ENCODE results near the gene SREBF1. TPM values are rescaled to one million over a fixed set of nuclear protein-coding genes. Genes with fewer than 3 reads are reported as not detected.
A peak's percentile ranks its signal among the peaks of the same experiment; 100 is the strongest.

The SREBF1 gene
- total RNA-seq, result 100 to 1,000 TPM; 192 to 209 TPM

- peaks cover 5 to 18% of the 10 kb centered on the region in 2 donors for H3K36me3 Mint-ChIP-seq (ENCODE audit: insufficient read depth in 2 of 2)
- H3K9me3 Mint-ChIP-seq, result no peaks in the 10 kb centered on the region
- DNase-seq (peak; percentile 80 to 87), ATAC-seq (replicated peaks in 1 of 2) (peak; percentile 50 to 51)
- H3K27ac Mint-ChIP-seq, result peak within 1 kb of the TSS; percentile 97
- peak within 1 kb of the TSS; percentile 95 to 97 for H3K4me3 Mint-ChIP-seq
- H3K27me3 Mint-ChIP-seq (ENCODE audit: low read depth), result no peaks in the 10 kb centered on the region
- peaks cover 77% of the 10 kb centered on the region for H3K4me1 Mint-ChIP-seq (ENCODE audit: low read depth)
These were observed at the start of gene SREBF1 for GRCh38 chr17:17836818-17837379. SREBF1 (minus strand) TSS chr17:17836986; CDS start chr17:17836817, 169 bp downstream.

- Mint-ChIP-seq H3K27me3 (ENCODE audit: low read depth) (no peaks in the 10 kb centered on the region), H3K4me3 (no peak overlapping the region), H3K9me3 (no peaks in the 10 kb centered on the region), H3K36me3 (ENCODE audit: insufficient read depth in 2 of 2) (no peaks in the 10 kb centered on the region), H3K27ac (no peak overlapping the region), H3K4me1 (ENCODE audit: low read depth) (no peaks in the 10 kb centered on the region)
- no peak for DNase-seq
- no peak for ATAC-seq (replicated peaks in 1 of 2)
These were observed 49.4 kb upstream of the SREBF1 start for GRCh38 chr17:17886226-17886625.

GRCh38 chr17:17884391-17885357 lies 47.9 kb upstream of the SREBF1 start:
- Mint-ChIP-seq H3K27me3 (ENCODE audit: low read depth) (no peaks in the 10 kb centered on the region), H3K4me1 (ENCODE audit: low read depth) (no peaks in the 10 kb centered on the region), H3K36me3 (ENCODE audit: insufficient read depth in 2 of 2) (no peaks in the 10 kb centered on the region)

GRCh38 chr17:17883801-17884200 lies 47.0 kb upstream of the SREBF1 start:
- Mint-ChIP-seq H3K9me3 (no peaks in the 10 kb centered on the region), H3K4me3 (no peak overlapping the region), H3K27me3 (ENCODE audit: low read depth) (no peaks in the 10 kb centered on the region), H3K27ac (no peak overlapping the region), H3K4me1 (ENCODE audit: low read depth) (no peaks in the 10 kb centered on the region), H3K36me3 (ENCODE audit: insufficient read depth in 2 of 2) (no peaks in the 10 kb centered on the region)
- no peak for DNase-seq
- no peak for ATAC-seq (replicated peaks in 1 of 2)

More at GRCh38 chr17:17884391-17885357, 47.9 kb upstream of the SREBF1 start:
- Mint-ChIP-seq H3K27ac (no peak overlapping the region), H3K9me3 (no peaks in the 10 kb centered on the region), H3K4me3 (no peak overlapping the region)
- DNase-seq (no peak), ATAC-seq (replicated peaks in 1 of 2) (no peak)

GRCh38 chr17:17882082-17882581 lies 45.3 kb upstream of the SREBF1 start:
- H3K9me3 Mint-ChIP-seq, result no peaks in the 10 kb centered on the region
- ATAC-seq (replicated peaks in 1 of 2) (no peak), DNase-seq (no peak)
- H3K36me3 Mint-ChIP-seq (ENCODE audit: insufficient read depth in 2 of 2), result peaks cover 0 to 1% of the 10 kb centered on the region in 2 donors
- no peaks in the 10 kb centered on the region for H3K4me1 Mint-ChIP-seq (ENCODE audit: low read depth)
- H3K27ac Mint-ChIP-seq, result no peak overlapping the region
- no peaks in the 10 kb centered on the region for H3K27me3 Mint-ChIP-seq (ENCODE audit: low read depth)
- no peak overlapping the region for H3K4me3 Mint-ChIP-seq

GRCh38 chr17:17880577-17881196 lies 43.9 kb upstream of the SREBF1 start:
- Mint-ChIP-seq H3K4me3 (no peak overlapping the region), H3K9me3 (no peaks in the 10 kb centered on the region), H3K27ac (no peak overlapping the region), H3K4me1 (ENCODE audit: low read depth) (no peaks in the 10 kb centered on the region), H3K27me3 (ENCODE audit: low read depth) (no peaks in the 10 kb centered on the region), H3K36me3 (ENCODE audit: insufficient read depth in 2 of 2) (peaks cover 0 to 1% of the 10 kb centered on the region in 2 donors)
- no peak for ATAC-seq (replicated peaks in 1 of 2)
- DNase-seq, result no peak

GRCh38 chr17:17877529-17878358 lies 41.0 kb upstream of the SREBF1 start:
- Mint-ChIP-seq H3K27ac (no peak overlapping the region), H3K27me3 (ENCODE audit: low read depth) (no peaks in the 10 kb centered on the region), H3K4me1 (ENCODE audit: low read depth) (no peaks in the 10 kb centered on the region), H3K4me3 (no peak overlapping the region), H3K36me3 (ENCODE audit: insufficient read depth in 2 of 2) (peaks cover 0 to 1% of the 10 kb centered on the region in 2 donors), H3K9me3 (no peaks in the 10 kb centered on the region)
- DNase-seq (no peak), ATAC-seq (replicated peaks in 1 of 2) (no peak)

- H3K4me3 Mint-ChIP-seq, result no peak overlapping the region
- H3K4me1 Mint-ChIP-seq (ENCODE audit: low read depth), result no peaks in the 10 kb centered on the region
- no peaks in the 10 kb centered on the region for H3K27me3 Mint-ChIP-seq (ENCODE audit: low read depth)
- ATAC-seq (replicated peaks in 1 of 2), result no peak
- no peak overlapping the region for H3K27ac Mint-ChIP-seq
- H3K9me3 Mint-ChIP-seq, result no peaks in the 10 kb centered on the region
- H3K36me3 Mint-ChIP-seq (ENCODE audit: insufficient read depth in 2 of 2), result peaks cover 0 to 1% of the 10 kb centered on the region in 2 donors
- no peak for DNase-seq
These were observed 40.3 kb upstream of the SREBF1 start for GRCh38 chr17:17876959-17877528.

- DNase-seq (no peak), ATAC-seq (replicated peaks in 1 of 2) (no peak)
- Mint-ChIP-seq H3K27ac (no peak overlapping the region), H3K4me1 (ENCODE audit: low read depth) (no peaks in the 10 kb centered on the region), H3K27me3 (ENCODE audit: low read depth) (no peaks in the 10 kb centered on the region), H3K9me3 (no peaks in the 10 kb centered on the region), H3K36me3 (ENCODE audit: insufficient read depth in 2 of 2) (peaks cover 0 to 1% of the 10 kb centered on the region in 2 donors), H3K4me3 (no peak overlapping the region)
These were observed 37.7 kb upstream of the SREBF1 start for GRCh38 chr17:17874478-17874877.

- Mint-ChIP-seq H3K9me3 (no peaks in the 10 kb centered on the region), H3K4me1 (ENCODE audit: low read depth) (no peaks in the 10 kb centered on the region), H3K27ac (no peak overlapping the region), H3K36me3 (ENCODE audit: insufficient read depth in 2 of 2) (peaks cover 0 to 1% of the 10 kb centered on the region in 2 donors), H3K4me3 (no peak overlapping the region), H3K27me3 (ENCODE audit: low read depth) (no peaks in the 10 kb centered on the region)
- DNase-seq (no peak), ATAC-seq (replicated peaks in 1 of 2) (no peak)
These were observed 36.7 kb upstream of the SREBF1 start for GRCh38 chr17:17873450-17873991.

GRCh38 chr17:17872547-17873345 lies 36.0 kb upstream of the SREBF1 start:
- Mint-ChIP-seq H3K9me3 (no peaks in the 10 kb centered on the region), H3K27ac (no peak overlapping the region), H3K36me3 (ENCODE audit: insufficient read depth in 2 of 2) (no peaks in the 10 kb centered on the region), H3K27me3 (ENCODE audit: low read depth) (no peaks in the 10 kb centered on the region), H3K4me3 (no peak overlapping the region), H3K4me1 (ENCODE audit: low read depth) (no peaks in the 10 kb centered on the region)
- no peak for DNase-seq
- ATAC-seq (replicated peaks in 1 of 2), result no peak
